Measurements from ENCODE around the gene HCRT. TPM values are rescaled to one million over a fixed set of nuclear protein-coding genes. Genes with fewer than 3 reads are reported as not detected.
"Not testable (repeated sequence)": the region's sequence is repeated elsewhere in the genome, so short reads cannot be mapped to it uniquely, and the experiment has no call there.

The HCRT gene
- total RNA-seq, 8 experiments from 2014 or later: not detected

DNA sequence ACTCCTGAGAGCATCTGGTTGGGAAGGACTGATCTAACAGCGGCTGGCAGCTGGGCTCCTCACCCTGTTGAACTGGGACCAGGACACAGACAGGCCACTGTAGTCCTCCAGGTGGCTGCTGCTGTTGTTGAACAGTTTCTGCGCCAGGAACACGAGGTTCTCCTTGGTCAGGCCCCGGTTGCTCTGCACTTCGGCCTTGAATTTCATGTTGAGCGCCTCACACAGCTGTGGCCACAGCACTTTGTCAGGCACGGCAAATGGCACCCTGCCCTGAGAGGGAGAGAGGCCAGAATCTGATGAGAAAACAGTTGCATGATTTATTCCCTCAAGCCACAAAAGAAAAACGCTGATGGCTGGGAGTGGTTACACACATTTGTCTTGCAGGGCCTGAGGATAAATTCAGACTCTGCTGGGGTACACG lies 26.7 kb upstream of the HCRT start:
- peak overlapping the region in 1 of 2 donors; percentile 69 for H3K27ac ChIP-seq
- not testable (repeated sequence) for H3K4me3 ChIP-seq
- H3K4me1 ChIP-seq (replicated peaks in 1 of 2): peaks cover 19 to 20% of the 10 kb centered on the region in 2 donors
- peak; percentile 81 to 91 (median 86) for ATAC-seq (replicated peaks in 6 of 8)
- 0 to 36% (median 30%) methylated on average over 1 to 2 of the region's 9 CpGs; no CpG with 5 or more reads in 5 of the 10 experiments for WGBS, 10 experiments
- in situ Hi-C loops (cut with MboI; ENCODE audit: low pct_unique_long_range_greater_than_20kb in 2 of 9, low sequenced_read_pairs in 9 of 9, unreplicated experiment in 9 of 9): loop anchor here in 1 of 9 experiments (25.0 kb wide), 1 partner anchor 175 kb away; the partner anchor contains the start of gene STAT3

DNA sequence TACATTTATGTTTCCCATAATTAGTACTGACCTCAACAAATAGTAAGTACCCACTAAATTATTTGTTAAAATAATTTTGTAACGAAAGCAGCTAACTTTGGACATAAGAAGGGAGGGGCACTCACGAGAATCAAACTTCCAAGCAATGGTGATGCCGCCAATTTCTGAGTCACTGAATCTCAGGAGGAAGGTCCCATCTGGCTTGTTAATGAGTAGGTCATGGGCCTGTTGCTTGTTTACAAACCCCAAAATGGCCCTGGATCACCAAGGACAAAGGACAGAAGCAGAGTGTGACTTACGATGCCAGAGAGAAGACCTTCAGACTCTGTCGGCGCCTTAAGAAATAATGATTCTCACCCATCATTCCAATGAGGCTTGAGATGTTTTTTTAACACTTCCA lies 24.8 kb upstream of the HCRT start:
- no peak overlapping the region for H3K27ac ChIP-seq
- ATAC-seq (replicated peaks in 6 of 8): peak in 1 of 8 experiments; percentile 17
- in situ Hi-C loops (cut with MboI; ENCODE audit: low pct_unique_long_range_greater_than_20kb in 2 of 9, low sequenced_read_pairs in 9 of 9, unreplicated experiment in 9 of 9): loop anchor here in 1 of 9 experiments (25.0 kb wide), 1 partner anchor 177 kb away; the partner anchor contains the start of gene STAT3
- H3K4me3 ChIP-seq: no peak overlapping the region
- WGBS, 10 experiments: 54 to 100% (median 95%) methylated on average over 3 to 6 of the region's 6 CpGs
- H3K4me1 ChIP-seq (replicated peaks in 1 of 2): peaks cover 19 to 20% of the 10 kb centered on the region in 2 donors

DNA sequence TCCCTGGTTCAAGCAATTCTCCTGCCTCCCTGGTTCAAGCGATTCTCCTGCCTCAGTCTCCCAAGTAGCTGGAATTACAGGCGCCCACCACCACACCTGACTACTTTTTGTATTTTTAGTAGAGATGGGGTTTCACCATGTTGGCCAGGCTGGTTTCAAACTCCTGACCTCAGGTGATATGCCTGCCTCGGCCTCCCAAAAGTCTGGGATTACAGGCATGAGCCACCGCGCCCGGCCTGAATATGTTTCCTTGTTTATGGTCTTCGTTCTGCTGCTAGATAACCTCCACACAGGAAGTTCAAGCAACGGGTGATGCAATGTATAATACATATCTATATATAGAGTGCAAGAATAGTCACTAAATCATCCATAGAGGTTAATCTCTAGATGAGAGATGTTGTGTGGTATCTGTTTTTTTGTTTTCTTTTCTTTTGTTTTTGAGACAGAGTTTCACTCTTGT lies 20.9 kb upstream of the HCRT start:
- not testable (repeated sequence) for ATAC-seq (replicated peaks in 6 of 8); H3K27ac ChIP-seq; H3K4me3 ChIP-seq
- WGBS, 10 experiments: 83 to 100% (median 96%) methylated on average over 4 to 8 of the region's 8 CpGs; no CpG with 5 or more reads in 3 of the 10 experiments
- in situ Hi-C loops (cut with MboI; ENCODE audit: low pct_unique_long_range_greater_than_20kb in 2 of 9, low sequenced_read_pairs in 9 of 9, unreplicated experiment in 9 of 9): loop anchor here in 1 of 9 experiments (25.0 kb wide), 1 partner anchor 181 kb away; the partner anchor contains the start of gene STAT3
- H3K4me1 ChIP-seq (replicated peaks in 1 of 2): peaks cover 10 to 11% of the 10 kb centered on the region in 2 donors

DNA sequence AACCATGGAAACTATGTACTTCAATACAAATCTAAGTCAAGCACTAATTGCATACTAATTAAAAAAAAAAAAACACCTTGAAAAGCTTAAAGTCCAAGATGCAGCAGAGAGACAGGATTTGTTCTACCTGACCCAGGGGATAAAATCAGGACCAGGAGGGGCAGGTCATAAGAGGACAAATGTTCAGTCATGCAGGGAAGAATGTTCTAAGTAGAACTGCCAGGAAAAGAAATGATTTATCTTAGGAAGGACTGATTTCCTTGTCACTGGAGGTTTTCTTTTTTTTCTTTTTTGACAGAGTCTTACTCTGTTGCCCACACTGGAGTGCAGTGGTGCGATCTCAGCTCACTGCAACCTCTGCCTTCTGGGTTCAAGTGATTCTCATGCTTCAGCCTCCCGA lies 18.1 kb upstream of the HCRT start:
- no peak for ATAC-seq (replicated peaks in 6 of 8)
- Histone ChIP-seq H3K4me3 (no peak overlapping the region), H3K4me1 (replicated peaks in 1 of 2) (peaks cover 33 to 34% of the 10 kb centered on the region in 2 donors), H3K27ac (no peak overlapping the region)
- in situ Hi-C loops (cut with MboI; ENCODE audit: low pct_unique_long_range_greater_than_20kb in 2 of 9, low sequenced_read_pairs in 9 of 9, unreplicated experiment in 9 of 9): loop anchor here in 1 of 9 experiments (25.0 kb wide), 1 partner anchor 184 kb away; the partner anchor contains the start of gene STAT3
- 88 to 100% (median 92%) methylated on average over 1 to 2 of the region's 2 CpGs; no CpG with 5 or more reads in 5 of the 10 experiments for WGBS, 10 experiments

GRCh38 chr17:42202696-42203095 lies 17.4 kb upstream of the HCRT start:
- ATAC-seq (replicated peaks in 6 of 8): no peak
- H3K27ac ChIP-seq: no peak overlapping the region
- no peak overlapping the region for H3K4me3 ChIP-seq
- in situ Hi-C loops (cut with MboI; ENCODE audit: low pct_unique_long_range_greater_than_20kb in 2 of 9, low sequenced_read_pairs in 9 of 9, unreplicated experiment in 9 of 9): loop anchor here in 1 of 9 experiments (25.0 kb wide), 1 partner anchor 185 kb away; the partner anchor contains the start of gene STAT3
- 82 to 100% (median 95%) methylated on average over 1 to 5 of the region's 5 CpGs; no CpG with 5 or more reads in 2 of the 10 experiments for WGBS, 10 experiments
- peaks cover 34 to 36% of the 10 kb centered on the region in 2 donors for H3K4me1 ChIP-seq (replicated peaks in 1 of 2)

- Histone ChIP-seq H3K4me3 (no peak overlapping the region), H3K27ac (peak overlapping the region in 1 of 2 donors; percentile 69), H3K4me1 (replicated peaks in 1 of 2) (peaks cover 34 to 36% of the 10 kb centered on the region in 2 donors)
- in situ Hi-C loops (cut with MboI; ENCODE audit: low pct_unique_long_range_greater_than_20kb in 2 of 9, low sequenced_read_pairs in 9 of 9, unreplicated experiment in 9 of 9): loop anchor here in 1 of 9 experiments (25.0 kb wide), 1 partner anchor 185 kb away; the partner anchor contains the start of gene STAT3
- ATAC-seq (replicated peaks in 6 of 8): no peak
- 33 to 100% methylated on average over 1 to 2 of the region's 6 CpGs; no CpG with 5 or more reads in 8 of the 10 experiments for WGBS, 10 experiments
Measured at GRCh38 chr17:42202159-42202558, 16.9 kb upstream of the HCRT start.

GRCh38 chr17:42201458-42201772 lies 16.2 kb upstream of the HCRT start:
- WGBS, 10 experiments: 30 to 100% (median 78%) methylated on average over 2 to 5 of the region's 10 CpGs; no CpG with 5 or more reads in 4 of the 10 experiments
- Histone ChIP-seq H3K4me1 (replicated peaks in 1 of 2) (peaks cover 34 to 36% of the 10 kb centered on the region in 2 donors), H3K4me3 (no peak overlapping the region), H3K27ac (peak overlapping the region; percentile 69 to 70)
- ATAC-seq (replicated peaks in 6 of 8): no peak
- in situ Hi-C loops (cut with MboI; ENCODE audit: low pct_unique_long_range_greater_than_20kb in 2 of 9, low sequenced_read_pairs in 9 of 9, unreplicated experiment in 9 of 9): loop anchor here in 1 of 9 experiments (25.0 kb wide), 1 partner anchor 186 kb away; the partner anchor contains the start of gene STAT3

DNA sequence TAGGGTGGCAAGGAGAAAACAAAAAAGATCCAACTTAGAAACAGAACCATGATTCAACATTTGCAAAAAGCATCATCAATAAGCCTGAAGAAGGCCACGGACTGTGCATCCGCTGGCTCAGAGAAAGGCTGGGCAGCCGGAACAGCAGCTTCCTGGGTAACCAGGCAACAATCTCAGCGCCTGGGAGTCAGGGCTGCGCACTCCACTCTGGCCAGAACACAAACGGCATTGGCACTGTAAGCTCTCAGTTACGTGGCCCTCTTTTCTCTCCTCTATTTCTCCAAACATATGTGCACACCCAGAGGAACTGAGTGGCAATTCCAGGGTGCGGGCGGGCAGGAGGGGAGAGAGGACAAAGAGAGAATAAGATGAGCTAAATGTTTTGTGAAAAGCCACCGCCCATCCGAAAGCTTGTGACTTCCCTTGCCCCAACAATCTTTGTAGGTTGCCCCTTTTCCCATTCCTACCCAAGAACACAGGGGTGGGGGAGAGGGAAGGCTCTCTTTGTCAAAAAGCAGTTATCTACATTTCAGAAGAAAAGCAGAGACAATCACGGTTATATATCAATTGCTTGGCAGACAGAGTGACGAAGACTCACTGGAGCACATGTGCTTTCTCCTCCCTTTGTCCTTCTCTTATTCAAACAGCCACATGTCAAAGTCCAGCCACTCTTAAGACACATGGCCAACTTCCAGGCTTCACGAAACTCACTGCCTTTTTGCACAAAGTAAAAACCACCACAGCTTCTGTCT lies 15.6 kb upstream of the HCRT start:
- H3K27ac ChIP-seq: peak overlapping the region; percentile 69 to 70
- peak in 6 of 8 experiments; percentile 65 to 92 (median 90) for ATAC-seq (replicated peaks in 6 of 8)
- in situ Hi-C loops (cut with MboI; ENCODE audit: low pct_unique_long_range_greater_than_20kb in 2 of 9, low sequenced_read_pairs in 9 of 9, unreplicated experiment in 9 of 9): loop anchor here in 1 of 9 experiments (25.0 kb wide), 1 partner anchor 186 kb away; the partner anchor contains the start of gene STAT3
- H3K4me1 ChIP-seq (replicated peaks in 1 of 2): peaks cover 34 to 36% of the 10 kb centered on the region in 2 donors
- no peak overlapping the region for H3K4me3 ChIP-seq
- 0 to 96% (median 10%) methylated on average over 1 to 10 of the region's 14 CpGs; no CpG with 5 or more reads in 1 of the 10 experiments for WGBS, 10 experiments

GRCh38 chr17:42199416-42200011 lies 14.3 kb upstream of the HCRT start:
- peaks cover 35 to 37% of the 10 kb centered on the region in 2 donors for H3K4me1 ChIP-seq (replicated peaks in 1 of 2)
- H3K27ac ChIP-seq: peak overlapping the region in 1 of 2 donors; percentile 60
- no peak overlapping the region for H3K4me3 ChIP-seq
- in situ Hi-C loops (cut with MboI; ENCODE audit: low pct_unique_long_range_greater_than_20kb in 2 of 9, low sequenced_read_pairs in 9 of 9, unreplicated experiment in 9 of 9): loop anchor here in 1 of 9 experiments (25.0 kb wide), 1 partner anchor 188 kb away; the partner anchor contains the start of gene STAT3
- no peak for ATAC-seq (replicated peaks in 6 of 8)
- 40 to 100% (median 68%) methylated on average over 1 to 6 of the region's 12 CpGs; no CpG with 5 or more reads in 3 of the 10 experiments for WGBS, 10 experiments

DNA sequence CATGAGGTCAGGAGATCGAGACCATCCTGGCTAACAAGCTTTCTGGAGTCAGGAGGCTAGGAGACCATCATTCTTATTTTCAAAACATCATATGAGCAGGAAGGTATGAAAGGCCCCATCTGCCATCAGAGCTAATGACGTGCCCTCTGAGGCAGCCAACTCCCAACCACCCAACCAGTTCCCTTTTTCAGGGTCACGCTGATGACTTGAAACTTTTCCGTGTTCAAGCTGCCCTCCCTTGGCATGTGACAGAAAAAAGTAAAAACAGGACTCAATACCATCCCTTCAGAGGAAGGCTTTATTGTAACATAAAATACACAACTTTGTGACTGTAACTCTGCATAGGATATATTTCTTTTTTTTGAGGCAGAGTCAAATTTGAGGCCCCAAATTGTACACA lies 13.6 kb upstream of the HCRT start:
- Histone ChIP-seq H3K4me1 (replicated peaks in 1 of 2) (peaks cover 37 to 38% of the 10 kb centered on the region in 2 donors), H3K4me3 (no peak overlapping the region), H3K27ac (peak overlapping the region in 1 of 2 donors; percentile 25)
- 43 to 86% (median 73%) methylated on average over 1 to 4 of the region's 4 CpGs; no CpG with 5 or more reads in 4 of the 10 experiments for WGBS, 10 experiments
- in situ Hi-C loops (cut with MboI; ENCODE audit: low pct_unique_long_range_greater_than_20kb in 2 of 9, low sequenced_read_pairs in 9 of 9, unreplicated experiment in 9 of 9): no loop called here
- ATAC-seq (replicated peaks in 6 of 8): no peak

DNA sequence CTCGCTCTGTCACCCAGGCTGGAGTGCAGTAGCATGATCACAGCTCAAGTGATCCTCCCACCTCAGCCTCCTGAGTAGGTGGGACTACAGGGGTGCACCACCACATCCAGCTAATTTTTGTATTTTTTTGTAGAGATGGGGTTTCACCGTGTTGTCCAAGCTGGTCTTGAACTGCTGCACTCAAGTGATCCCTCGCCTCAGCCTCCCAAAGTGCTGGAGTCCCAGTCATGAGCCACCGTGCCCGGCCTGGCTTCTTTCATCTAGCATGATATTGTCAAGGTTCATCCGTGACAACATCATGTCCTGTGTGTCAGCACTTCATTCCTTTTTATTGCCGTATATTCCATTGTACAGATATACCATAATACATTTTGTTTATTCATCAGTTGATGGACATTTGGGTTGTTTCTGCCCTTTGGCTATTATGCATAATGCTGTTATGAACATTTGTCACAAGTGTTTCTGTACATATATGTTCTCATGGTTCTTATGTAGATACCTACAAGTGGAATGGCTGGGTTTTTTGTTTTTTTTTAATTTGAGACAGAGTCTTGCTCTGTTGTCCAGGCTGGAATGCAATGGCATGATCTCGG lies 12.4 kb upstream of the HCRT start:
- 59 to 100% (median 96%) methylated on average over 1 to 8 of the region's 8 CpGs; no CpG with 5 or more reads in 1 of the 10 experiments for WGBS, 10 experiments

More for the DNA sequence above, 12.4 kb upstream of the HCRT start:
- Histone ChIP-seq H3K4me3 (no peak overlapping the region), H3K4me1 (replicated peaks in 1 of 2) (peaks cover 42 to 43% of the 10 kb centered on the region in 2 donors), H3K27ac (no peak overlapping the region)
- no peak for ATAC-seq (replicated peaks in 6 of 8)
- in situ Hi-C loops (cut with MboI; ENCODE audit: low pct_unique_long_range_greater_than_20kb in 2 of 9, low sequenced_read_pairs in 9 of 9, unreplicated experiment in 9 of 9): no loop called here
